GM12878 (cell line): ENCODE data around the gene GPBP1L1. TPM values are rescaled to one million over a fixed set of nuclear protein-coding genes. Genes with fewer than 3 reads are reported as not detected.
A peak's percentile ranks its signal among the peaks of the same experiment; 100 is the strongest.

Experiments
- ATAC-seq: fragments of 200-7000 bp; cut with Tn5 transposase; 3 replicates; pipeline ENCODE4 v1.9.1; 2020; ENCODE audit warnings: mild to moderate bottlenecking, moderate library complexity
- BruUV-seq: library from RNA; stranded (reverse); fragments of 400-500 nt; replicated peaks from 2 replicates; lab custom pipeline; 2021; lab: Mats Ljungman, UMichigan
- CTCF ChIA-PET: fragments of 300-600 bp; sonication (Branson Sonifier 250); formaldehyde crosslinking; extraction: SDS; loops from one replicate; lab custom pipeline; 2021; ENCODE audit warnings: inconsistent platforms; lab: Yijun Ruan, JAX
- POLR2A ChIA-PET: fragments of 350-600 bp; formaldehyde crosslinking; extraction: SDS; loops from one replicate; lab custom pipeline; 2021; ENCODE audit warnings: inconsistent platforms; lab: Charles Lee
- RAD21 ChIA-PET: fragments of 300-600 bp; sonication (Branson Sonifier 250); formaldehyde crosslinking; loops from one replicate; lab custom pipeline; 2023; ENCODE audit warnings: antibody characterized with exemption; ENCODE audit not compliant: unreplicated experiment; lab: Charles Lee
- SMC1A ChIA-PET: fragments of 300-600 bp; sonication (Branson Sonifier 250); formaldehyde crosslinking; loops from one replicate; lab custom pipeline; 2023; ENCODE audit not compliant: unreplicated experiment, uncharacterized antibody; lab: Charles Lee
- DNase-seq: peaks from one replicate; pipeline ENCODE4 v3.0.0-alpha.2; 2011; ENCODE audit warnings: low read depth, low spot score
- FAIRE-seq: peaks from 3 replicates; lab custom pipeline; 2011; peaks lifted over from hg19 to GRCh38; lab: Jason Lieb, UNC
- H2AFZ ChIP-seq: 2 replicates; pipeline ENCODE4 v1.6.0; 2011; ENCODE audit warnings: low read depth, low read length, control low read depth; ENCODE audit not compliant: control insufficient read depth
- H3K27ac ChIP-seq: 2 replicates; pipeline ENCODE4 v1.5.1; 2011; ENCODE audit warnings: control low read depth; ENCODE audit not compliant: control insufficient read depth, insufficient read depth
- H3K27me3 ChIP-seq, 2 experiments: replicated peaks in 1 of 2; 2 replicates each; pipeline versions ENCODE4 v1.6.0 to v1.6.1; 2011; ENCODE audit warnings: low read length in 1 of 2; ENCODE audit not compliant: control insufficient read depth in 2 of 2, insufficient read depth in 2 of 2
- H3K36me3 ChIP-seq, 2 experiments: 2 replicates each; pipeline ENCODE4 v1.5.1; 2011; ENCODE audit warnings: low read length in 1 of 2; ENCODE audit not compliant: control insufficient read depth in 2 of 2, insufficient read depth in 2 of 2
- H3K4me1 ChIP-seq: 2 replicates; pipeline ENCODE4 v1.6.1; 2011; ENCODE audit warnings: mild to moderate bottlenecking, low read length, moderate library complexity, mixed read lengths; ENCODE audit not compliant: control insufficient read depth, insufficient read depth
- H3K4me2 ChIP-seq: 2 replicates; pipeline ENCODE4 v1.6.0; 2011; ENCODE audit warnings: control low read depth; ENCODE audit not compliant: control insufficient read depth, insufficient read depth
- H3K4me3 ChIP-seq: fragments of 200-600 bp; sonication (generic); 2 replicates; pipeline ENCODE4 v1.5.1; 2016
- H3K79me2 ChIP-seq: 2 replicates; pipeline ENCODE4 v1.6.0; 2011; ENCODE audit warnings: low read length; ENCODE audit not compliant: control insufficient read depth, insufficient read depth
- H3K9ac ChIP-seq: 2 replicates; pipeline ENCODE4 v1.8.0; 2011; ENCODE audit warnings: low read length, control low read depth, mixed read lengths; ENCODE audit not compliant: control insufficient read depth, insufficient read depth
- H3K9me3 ChIP-seq: replicated peaks from 3 replicates; pipeline ENCODE4 v1.5.1; 2011; ENCODE audit warnings: mild to moderate bottlenecking, low read length; ENCODE audit not compliant: control insufficient read depth, insufficient read depth
- H4K20me1 ChIP-seq: 2 replicates; pipeline ENCODE4 v1.6.0; 2011; ENCODE audit not compliant: control insufficient read depth, insufficient read depth
- E2F8 ChIP-seq: fragments of 450-650 bp; IDR thresholded peaks from 2 replicates; pipeline ENCODE4 v1.6.1; 2018; ENCODE audit warnings: mild to moderate bottlenecking, low read depth, moderate library complexity; ENCODE audit not compliant: partially characterized antibody
- POLR2A ChIP-seq: IDR thresholded peaks from 2 replicates; pipeline ENCODE4 v1.6.1; 2011; ENCODE audit warnings: low read depth, mild to moderate bottlenecking, low read length
- POLR2AphosphoS5 ChIP-seq: IDR thresholded peaks from 2 replicates; pipeline ENCODE4 v1.6.1; 2011; ENCODE audit warnings: mild to moderate bottlenecking, low read length, inconsistent platforms
- SIX5 ChIP-seq: IDR thresholded peaks from 2 replicates; pipeline ENCODE4 v1.6.1; 2011; ENCODE audit warnings: mild to moderate bottlenecking, low read depth, low read length, moderate library complexity; ENCODE audit not compliant: severe bottlenecking
- WRNIP1 ChIP-seq: IDR thresholded peaks from 2 replicates; pipeline ENCODE4 v1.6.1; 2011; ENCODE audit warnings: low read depth, low read length, improper control_type of control experiment, borderline replicate concordance
- WGBS: methylation state at CpG from one replicate; pipeline ENCODE4 v1.1.6; 2016; ENCODE audit warnings: low lambda C conversion rate; ENCODE audit not compliant: insufficient replicate concordance, insufficient coverage; ENCODE audit errors: missing lambda C conversion rate; 5-methylcytosine and 5-hydroxymethylcytosine counted together
- in situ Hi-C: fragments of 300-500 bp; cut with MboI; formaldehyde crosslinking; loops from 9 replicates; pipeline ENCODE4 v1.14.3; 2018; ENCODE audit warnings: mixed read lengths
- intact Hi-C: fragments of 100-400 bp; cut with micrococcal nuclease; formaldehyde crosslinking; loops from one replicate; pipeline ENCODE4 v1.14.2; 2022; ENCODE audit not compliant: unreplicated experiment
- polyA plus RNA-seq, 11 experiments: library from polyadenylated mRNA; depleted of rRNA in 4 of 11; unstranded in 6 of 11; stranded (reverse) in 5 of 11; fragments of >200 nt; fragmentation: Nextera tagmentation in 4 of 11; fragmentation: Illumina TruSeq in 1 of 11; extraction: Ambion mirVana in 4 of 11; extraction: Trizol in 1 of 11; gene quantifications; 1 replicate in 1 of 11; 2 replicates in 10 of 11; pipeline versions ENCODE4 v1.2.1 to v1.2.3, GENCODE V29; 2011 to 2016; ENCODE audit warnings: inconsistent platforms in 2 of 11, missing spikeins in 2 of 11, low read depth in 1 of 11
- total RNA-seq, 4 experiments: library from RNA; depleted of rRNA in 3 of 4; stranded (reverse); fragments of >200 nt in 3 of 4; fragmentation: Illumina TruSeq in 1 of 4; extraction: Trizol in 1 of 4; gene quantifications; 2 replicates each; pipeline versions ENCODE4 v1.2.1 to v1.2.3, GENCODE V29; 2013 to 2021

Gene GPBP1L1
- total and polyA plus RNA-seq, 10 of the 15 experiments (the other 5 are each of a cell fraction or from before 2014, with no cell fraction given): 37.3 to 91.6 (median 81.2) TPM

GRCh38 chr1:45612941-45613579 is 73.3 kb downstream of the GPBP1L1 start:
- BruUV-seq: no TSS peak
- in situ Hi-C loops: no loop called here
- no peaks in the 10 kb centered on the region for H3K9me3 ChIP-seq
- H3K36me3 ChIP-seq: peaks cover 22 to 59% of the 10 kb centered on the region in 2 experiments
- H4K20me1 ChIP-seq: no peaks in the 10 kb centered on the region; the same call in 1 of the 2 replicates
- DNase-seq: no peak
- 98% methylated on average over 8 of the region's 8 CpGs for WGBS
- no peaks in the 10 kb centered on the region for H3K79me2 ChIP-seq
- H3K9ac ChIP-seq: no peak overlapping the region
- H3K27ac ChIP-seq: no peak overlapping the region
- H3K4me2 ChIP-seq: no peak overlapping the region
- H3K4me1 ChIP-seq: peaks cover 10% of the 10 kb centered on the region
- ChIA-PET POLR2A (interaction anchor here (1.2 kb wide), 1 partner anchor 20 kb away, joined by 5 read pairs; no protein-coding TSS in a partner anchor), RAD21 (no interaction called here), CTCF (interaction anchor here (0.6 to 1.2 kb wide), 2 partner anchors 11 to 15 kb away, joined by 4 read pairs; no protein-coding TSS in a partner anchor), SMC1A (interaction anchor here (1.1 to 1.5 kb wide), 2 partner anchors 22 to 66 kb away, joined by 3 to 4 read pairs; no protein-coding TSS in a partner anchor)
- no peak for TF ChIP-seq SIX5
- TF ChIP-seq WRNIP1: no peak
- peak; percentile 36; the same call in 1 of the 2 replicates for TF ChIP-seq POLR2AphosphoS5
- no peak for FAIRE-seq
- intact Hi-C loops: no loop called here
- no peaks in the 10 kb centered on the region for H3K27me3 ChIP-seq
- no peak overlapping the region for H3K4me3 ChIP-seq
- no peak; the same call in 2 of the 3 replicates for ATAC-seq
- H2AFZ ChIP-seq: no peak overlapping the region

- ATAC-seq: no peak
- intact Hi-C loops: no loop called here
- SMC1A ChIA-PET: no interaction called here
- TF ChIP-seq POLR2AphosphoS5 (peak; percentile 75; the same call in 1 of the 2 replicates), E2F8 (no peak), POLR2A (peak; percentile 52)
- TF ChIP-seq, all 136 proteins: peak for 2
- WGBS: 95% methylated on average over 10 of the region's 10 CpGs
- Histone ChIP-seq H4K20me1 (no peaks in the 10 kb centered on the region), H3K4me3 (no peak overlapping the region), H3K9ac (no peak overlapping the region), H3K9me3 (no peaks in the 10 kb centered on the region), H3K4me1 (peaks cover 15% of the 10 kb centered on the region), H3K4me2 (no peak overlapping the region), H3K36me3 (peaks cover 15 to 49% of the 10 kb centered on the region in 2 experiments; a peak in 3 of 4 replicates), H3K27me3 (no peaks in the 10 kb centered on the region), H2AFZ (no peak overlapping the region), H3K27ac (no peak overlapping the region), H3K79me2 (no peaks in the 10 kb centered on the region)
- RAD21 ChIA-PET: no interaction called here
- POLR2A ChIA-PET: no interaction called here
- in situ Hi-C loops: no loop called here
- CTCF ChIA-PET: no interaction called here
- no TSS peak for BruUV-seq
- DNase-seq (no peak), FAIRE-seq (no peak)
Measured at GRCh38 chr1:45610589-45611226, 75.6 kb downstream of the GPBP1L1 start.
